ENCODE measurements around the gene NCAM1.

The NCAM1 gene

DNA sequence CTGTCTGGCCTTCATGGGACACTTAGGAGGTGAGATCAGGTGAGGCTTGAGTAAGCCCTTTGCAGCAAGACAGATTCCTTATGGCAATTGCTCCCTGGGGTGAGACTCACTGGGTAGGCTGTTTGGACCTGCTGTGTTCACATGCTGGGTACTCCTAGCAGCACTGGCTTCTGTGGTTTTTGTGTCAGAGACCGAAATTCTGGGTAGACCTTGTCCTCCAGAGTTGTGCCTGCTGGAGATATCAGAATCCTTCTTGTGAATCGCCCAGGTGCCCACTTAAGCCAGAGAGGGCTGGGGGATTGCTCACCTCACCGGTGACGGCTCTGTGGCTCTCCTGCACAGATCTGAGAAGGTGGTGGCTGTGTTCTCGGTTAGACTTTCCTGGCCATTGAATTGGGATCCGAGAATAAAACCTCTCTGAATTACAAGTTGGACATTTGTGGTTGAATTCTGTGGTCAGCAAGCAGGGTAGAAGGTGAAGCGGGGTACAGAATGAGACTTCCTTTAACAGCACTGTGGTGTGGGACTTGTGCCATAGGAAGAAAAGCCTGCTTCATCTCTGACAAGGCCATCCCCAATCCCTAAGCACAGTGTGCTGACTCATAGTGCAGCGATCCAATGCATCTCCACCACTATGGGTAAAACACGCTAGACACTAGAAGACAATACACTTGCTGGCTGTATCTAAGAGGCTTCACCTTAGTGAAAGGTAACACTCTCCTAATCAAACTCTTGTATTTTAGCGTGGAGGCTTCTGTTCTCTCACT, 300.7 kb downstream of the NCAM1 start:
- no peak for DNase-seq

DNA sequence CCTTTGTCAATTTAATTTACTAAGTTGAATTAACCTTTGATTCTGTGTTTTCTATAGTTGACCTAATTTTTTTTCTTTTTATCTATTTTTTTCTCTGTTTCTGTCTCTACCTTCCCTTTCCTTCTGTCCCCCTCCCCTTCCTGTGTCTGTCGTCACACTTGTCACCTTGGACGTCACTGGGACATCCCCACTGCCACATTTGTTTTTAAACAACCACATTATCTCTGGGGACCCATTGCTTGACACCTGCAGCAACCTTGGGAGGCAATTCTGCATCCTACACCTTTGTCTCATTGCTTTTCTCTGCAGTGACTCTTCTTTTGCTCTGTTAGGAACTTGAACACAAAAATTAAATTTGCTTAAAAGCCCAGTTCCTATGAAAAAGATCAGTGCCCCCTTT, 301.4 kb downstream of the NCAM1 start:
- no peak for DNase-seq

DNA sequence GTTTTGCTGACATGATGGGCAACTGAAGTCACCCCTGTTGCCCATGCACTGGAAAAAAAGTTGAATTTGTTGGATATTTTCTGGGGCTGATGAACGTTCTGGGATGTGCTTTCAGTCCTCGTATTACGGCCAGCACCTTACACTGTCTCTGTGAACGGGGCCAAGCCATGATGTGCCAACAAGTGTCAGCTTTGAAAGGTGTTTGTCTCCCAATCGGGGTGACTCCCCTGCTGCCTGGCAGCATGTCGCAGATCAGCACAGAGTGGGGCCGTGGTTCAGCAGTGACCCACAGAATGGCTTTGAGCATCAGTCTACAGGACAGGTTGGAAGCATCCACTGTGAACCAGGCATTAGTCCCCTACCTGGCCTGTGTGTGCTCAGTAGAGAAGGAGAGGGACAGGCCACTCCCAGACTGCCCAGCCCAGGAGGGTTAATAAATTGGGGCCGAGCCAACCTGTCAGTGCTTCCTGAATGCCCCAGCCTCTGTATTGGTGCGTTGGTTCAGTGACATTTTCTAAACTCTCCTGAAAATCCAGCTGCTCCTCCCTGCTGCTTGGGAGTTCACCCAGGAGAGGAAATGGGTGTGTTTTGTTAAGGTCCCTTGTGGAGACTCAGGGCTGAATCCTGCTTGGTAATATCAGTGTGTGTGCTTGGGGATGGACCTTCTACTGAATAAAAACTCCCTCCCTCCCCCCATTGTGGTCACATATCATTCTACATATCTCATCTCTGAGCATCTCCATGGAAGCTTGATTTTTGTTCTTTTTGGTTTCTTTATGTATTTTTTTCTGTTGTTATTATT, 302.4 kb downstream of the NCAM1 start:
- no peak for DNase-seq

DNA sequence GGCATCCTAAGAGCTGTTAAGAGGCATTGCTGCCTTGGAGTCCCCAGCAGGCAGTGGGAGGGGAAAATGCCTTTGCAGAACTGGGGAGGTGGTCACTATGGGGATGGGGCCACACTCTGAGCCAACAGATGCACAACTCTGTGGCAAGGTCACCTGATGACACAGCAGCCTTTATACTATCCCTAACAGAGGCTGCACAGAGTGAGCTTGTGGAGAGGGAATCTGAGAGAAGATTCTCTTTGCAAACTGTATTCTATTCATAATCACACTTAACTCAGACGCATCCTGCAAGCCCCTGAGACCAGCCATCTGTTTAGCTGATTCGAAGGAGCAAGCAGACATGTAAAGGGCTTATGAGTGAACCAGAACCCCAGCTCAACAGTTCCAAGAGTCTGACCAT, 304.1 kb downstream of the NCAM1 start:
- no peak for DNase-seq

- no peak for DNase-seq
These were observed 306.3 kb downstream of the NCAM1 start for GRCh38 chr11:113267493-113267892.

DNA sequence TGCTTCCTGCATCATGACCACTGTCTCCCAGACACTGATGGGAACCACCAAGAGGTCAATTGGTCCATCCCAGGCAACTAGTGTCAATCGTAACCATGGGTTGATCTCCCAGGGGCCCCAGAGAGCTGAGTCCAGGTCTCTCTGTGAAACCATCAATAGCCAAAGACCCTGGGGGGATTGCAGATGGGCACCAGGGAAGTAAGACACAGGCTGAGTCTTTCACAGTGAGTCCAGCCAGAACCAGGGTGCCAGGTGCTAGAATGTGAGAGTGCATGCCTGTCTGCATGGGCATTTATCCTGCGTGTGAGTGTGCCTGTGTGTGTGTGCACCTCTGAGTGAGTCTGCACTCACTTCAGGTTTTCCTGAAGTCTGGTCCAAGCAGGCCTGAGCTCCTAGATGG, 307.9 kb downstream of the NCAM1 start:
- DNase-seq = no peak

DNA sequence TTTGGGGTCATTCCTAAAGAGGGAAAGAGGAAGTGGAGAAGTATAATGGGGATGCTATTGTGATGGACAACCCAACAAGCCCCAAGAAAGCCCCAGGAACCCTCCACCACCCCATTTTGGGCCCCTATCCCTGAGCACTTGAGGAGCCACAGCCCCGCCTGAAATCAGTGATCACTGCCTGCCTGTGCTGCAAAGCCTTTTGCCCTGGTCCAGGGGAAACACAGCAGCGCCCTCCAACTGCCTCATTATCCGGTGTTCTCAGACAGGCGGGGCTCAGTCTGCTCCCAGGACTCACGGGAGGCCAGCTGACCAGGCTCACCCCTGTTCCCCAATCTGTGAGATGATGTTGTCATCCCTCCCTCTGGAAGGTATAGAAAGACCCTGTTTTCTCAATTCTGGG, 308.4 kb downstream of the NCAM1 start:
- no peak for DNase-seq

GRCh38 chr11:113270080-113270479, 308.9 kb downstream of the NCAM1 start:
- DNase-seq = no peak

DNA sequence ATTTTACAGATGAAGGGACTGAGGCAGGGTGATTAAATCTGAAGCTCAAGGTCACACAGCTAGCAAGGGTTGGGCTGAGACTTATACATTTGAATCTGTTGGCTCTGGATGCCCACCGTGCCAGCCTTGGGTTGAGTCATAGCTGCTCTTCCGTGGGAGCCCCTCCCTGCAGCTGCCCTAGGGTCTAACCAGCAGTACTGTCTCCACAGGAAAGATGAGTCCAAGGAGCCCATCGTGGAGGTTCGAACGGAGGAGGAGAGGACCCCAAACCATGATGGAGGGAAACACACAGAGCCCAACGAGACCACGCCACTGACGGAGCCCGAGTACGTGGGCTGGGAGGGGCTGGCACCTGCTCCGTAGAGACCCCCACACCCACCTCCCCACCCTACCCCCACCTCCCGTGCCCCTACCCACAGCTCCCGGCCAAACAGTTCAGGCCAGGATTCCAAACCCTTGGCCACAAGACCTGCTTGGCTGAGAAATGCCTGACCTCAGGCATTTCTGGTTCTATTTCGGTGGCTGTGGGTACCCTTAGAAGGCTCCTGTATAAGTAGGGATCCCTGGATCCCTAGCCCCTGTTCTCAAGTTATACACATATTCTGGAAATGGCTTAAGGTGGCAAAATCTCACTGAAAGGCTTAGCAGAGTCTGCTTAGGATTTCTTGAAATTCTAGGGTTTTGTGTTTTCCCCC, 310.5 kb downstream of the NCAM1 start:
- DNase-seq = no peak

GRCh38 chr11:113272281-113272680, 311.1 kb downstream of the NCAM1 start:
- DNase-seq = no peak

DNA sequence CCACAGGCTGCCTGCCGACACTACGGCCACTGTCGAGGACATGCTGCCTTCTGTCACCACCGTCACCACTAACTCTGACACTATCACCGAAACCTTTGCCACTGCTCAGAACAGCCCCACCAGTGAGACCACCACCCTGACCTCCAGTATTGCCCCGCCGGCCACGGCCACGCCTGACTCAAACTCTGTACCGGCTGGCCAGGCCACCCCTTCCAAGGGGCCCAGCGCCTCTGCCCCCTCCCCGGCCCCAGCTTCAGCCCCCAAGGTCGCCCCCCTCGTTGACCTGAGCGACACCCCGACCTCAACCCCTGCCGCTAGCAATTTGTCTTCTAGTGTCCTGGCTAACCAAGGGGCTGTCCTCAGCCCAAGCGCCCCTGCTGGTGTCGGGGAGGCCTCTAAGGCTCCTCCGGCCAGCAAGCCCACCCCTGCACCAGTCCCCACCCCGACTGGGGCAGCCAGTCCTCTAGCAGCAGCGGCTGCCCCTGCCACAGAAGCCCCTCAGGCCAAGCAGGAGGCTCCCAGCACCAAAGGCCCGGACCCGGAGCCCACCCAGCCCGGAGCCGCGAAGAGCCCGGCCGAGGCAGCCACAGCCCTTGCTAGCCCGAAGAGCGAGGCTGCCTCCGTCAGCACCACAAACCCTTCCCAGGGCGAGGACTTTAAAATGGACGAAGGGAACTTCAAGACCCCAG, 311.9 kb downstream of the NCAM1 start:
- DNase-seq = no peak

DNA sequence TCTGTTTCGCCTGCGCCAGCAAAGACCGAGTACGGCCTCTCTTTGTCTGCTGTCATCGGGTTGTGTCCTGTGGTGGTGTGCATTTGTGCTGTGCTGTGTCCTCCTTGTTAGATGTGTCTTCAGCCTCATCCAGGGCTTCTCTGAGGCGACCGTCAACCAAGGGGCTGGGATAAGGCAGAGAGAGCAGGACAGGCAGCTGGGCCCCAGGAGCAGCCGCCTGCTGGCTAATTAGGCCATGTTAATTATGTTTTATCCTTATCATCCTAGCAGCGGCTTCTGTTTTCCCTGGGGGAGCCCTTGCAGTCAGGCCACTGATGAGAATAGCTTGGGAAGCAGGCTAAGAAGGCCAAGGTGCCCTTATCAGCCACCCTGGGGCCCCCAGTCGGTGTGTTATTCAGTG, 312.5 kb downstream of the NCAM1 start:
- no peak for DNase-seq

DNA sequence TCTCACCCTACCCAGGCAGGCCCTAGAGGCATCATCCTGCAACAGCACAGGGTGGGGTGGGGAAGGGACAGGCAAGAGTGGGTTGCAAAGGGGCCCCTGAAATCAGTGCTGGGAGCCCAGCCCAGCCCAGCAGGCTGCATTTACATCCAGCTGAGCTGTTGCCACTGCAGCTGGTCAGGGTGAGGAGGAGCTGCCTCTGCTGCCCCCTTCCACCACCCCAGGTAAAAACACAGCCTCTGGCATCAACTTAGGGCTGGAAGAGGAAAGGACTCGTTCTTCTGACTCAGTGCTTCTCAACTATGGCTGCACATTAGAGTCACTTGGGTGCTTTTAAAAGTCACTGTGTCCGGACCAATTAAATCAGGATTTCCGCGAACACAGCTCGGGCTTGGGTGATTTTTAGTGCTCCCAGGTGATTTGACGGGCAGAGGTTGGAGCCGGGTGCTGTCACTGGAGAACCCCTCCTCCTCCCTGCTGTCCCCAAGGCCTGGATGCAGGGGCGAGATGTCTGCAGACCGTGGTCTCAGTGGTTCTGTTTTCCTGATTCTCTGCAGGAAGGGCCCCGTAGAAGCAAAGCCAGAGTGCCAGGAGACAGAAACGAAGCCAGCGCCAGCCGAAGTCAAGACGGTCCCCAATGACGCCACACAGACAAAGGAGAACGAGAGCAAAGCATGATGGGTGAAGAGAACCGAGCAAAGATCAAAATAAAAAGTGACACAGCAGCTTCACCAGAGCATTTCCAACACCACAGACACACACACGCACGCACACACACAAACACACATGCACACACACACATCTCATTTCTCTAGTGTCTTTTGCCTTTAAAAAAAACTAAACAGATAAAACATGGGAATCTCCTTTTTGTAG, 313.7 kb downstream of the NCAM1 start:
- DNase-seq = no peak

- DNase-seq = no peak
These were observed 314.4 kb downstream of the NCAM1 start for GRCh38 chr11:113275602-113276001.

DNA sequence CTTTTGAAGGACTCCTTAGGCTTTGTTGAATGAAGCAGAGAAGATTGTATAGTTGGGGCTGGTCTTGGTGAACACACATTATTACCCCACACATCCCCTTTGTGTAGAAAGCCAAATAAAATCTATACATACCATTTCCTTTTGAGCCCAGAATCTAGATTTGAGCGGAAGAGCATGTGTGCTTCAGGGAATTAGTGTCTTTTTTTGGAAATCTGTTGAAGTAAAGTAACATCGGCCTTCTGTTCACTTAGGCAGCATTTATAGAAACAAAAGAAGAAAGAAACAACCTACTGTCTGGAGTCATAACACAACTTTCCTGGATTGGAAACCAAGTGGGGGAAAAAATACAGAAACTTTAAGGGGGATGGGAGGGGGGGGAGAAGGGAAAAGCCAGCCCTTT, 315.2 kb downstream of the NCAM1 start:
- DNase-seq = no peak

- no peak for DNase-seq
These were observed 316.7 kb downstream of the NCAM1 start for GRCh38 chr11:113277907-113278306.

DNA sequence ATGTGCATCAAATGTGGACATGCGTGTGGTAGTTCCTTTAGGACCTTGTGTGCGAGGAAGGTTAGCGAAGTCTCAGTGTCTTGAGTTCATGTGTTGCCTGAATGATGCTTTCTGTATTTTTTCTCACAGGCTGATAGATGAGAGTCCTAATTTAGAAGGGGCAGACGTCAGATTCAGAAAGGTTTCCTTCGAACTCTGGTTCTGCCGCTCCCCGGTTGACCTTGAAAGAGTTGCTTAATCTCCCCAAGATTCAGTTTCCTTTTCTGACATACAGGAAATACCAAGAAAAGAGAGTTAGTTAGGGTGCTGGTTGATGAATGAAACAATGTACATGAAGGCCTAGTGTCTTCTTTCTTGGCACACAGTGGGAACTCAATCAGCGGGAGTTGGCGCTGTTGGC, 317.3 kb downstream of the NCAM1 start:
- no peak for DNase-seq

- DNase-seq = no peak
These were observed 317.7 kb downstream of the NCAM1 start for GRCh38 chr11:113278925-113279324.

DNA sequence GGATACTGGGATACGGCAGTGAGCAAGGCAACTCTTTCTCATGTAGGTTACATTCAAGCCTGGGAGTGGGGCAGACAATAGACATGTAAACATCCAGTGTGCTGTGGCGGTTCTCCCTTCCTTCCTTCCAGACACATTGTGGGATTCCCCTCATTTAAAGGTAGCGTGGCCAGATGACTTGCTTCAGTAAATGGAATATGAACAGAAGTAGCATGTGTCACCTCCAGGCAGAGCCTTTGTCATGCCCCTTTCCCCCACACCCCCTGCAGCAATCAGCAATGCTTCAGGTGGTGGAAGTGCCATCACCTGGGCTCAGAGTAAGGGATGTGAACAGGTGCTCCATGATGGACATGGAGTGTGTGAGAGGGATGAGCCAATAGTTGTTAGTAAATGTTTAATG, 318.4 kb downstream of the NCAM1 start:
- no peak for DNase-seq

GRCh38 chr11:113281052-113281725, 320.0 kb downstream of the NCAM1 start:
- DNase-seq = no peak

- no peak for DNase-seq
These were observed 321.7 kb downstream of the NCAM1 start for GRCh38 chr11:113282898-113283437.

Measured in activated naive CD4-positive, alpha-beta T cell (primary cell).